Epithelial cell of esophagus (primary cell): ENCODE results near the gene CYP39A1.

Experiments used
- DNase-seq: peaks from one replicate; pipeline ENCODE4 v3.0.0; 2010; ENCODE audit warnings: low read depth
- H3K4me3 ChIP-seq: 2 replicates; pipeline ENCODE4 v1.5.1; 2011; ENCODE audit warnings: mild to moderate bottlenecking, low read length, control low read depth
- TF ChIP-seq, protein P1 (sequence below): IDR thresholded peaks from 2 replicates; pipeline ENCODE4 v1.5.1; 2011; ENCODE audit warnings: low read depth, mild to moderate bottlenecking, low read length, control low read depth, inconsistent platforms; ENCODE audit not compliant: insufficient read depth; ENCODE audit errors: missing control alignments

Gene CYP39A1

DNA sequence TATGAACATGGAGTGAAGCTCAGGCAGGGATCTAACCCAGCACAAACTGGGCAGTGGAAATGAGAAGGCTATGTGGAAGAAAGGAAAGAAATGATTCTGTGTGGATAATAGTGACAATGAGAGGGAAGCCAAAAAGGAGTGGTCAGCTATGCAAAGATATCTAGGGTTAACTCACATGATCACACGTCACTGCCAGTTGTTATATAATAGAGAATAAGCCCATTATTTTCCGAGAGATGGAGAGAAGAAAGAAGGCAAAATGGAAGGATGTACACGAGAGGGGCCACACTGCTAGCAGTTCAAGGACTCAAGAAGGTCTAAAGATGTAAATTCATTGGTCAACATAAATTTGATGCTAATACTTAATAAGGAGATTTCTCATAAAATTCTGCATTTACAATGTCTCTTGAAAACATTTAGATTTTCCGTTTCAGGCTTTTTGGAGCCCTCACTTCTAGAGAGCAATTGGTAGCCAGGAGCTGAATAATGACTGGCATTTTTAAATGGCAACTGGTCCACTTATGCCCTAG, 142.6 kb downstream of the CYP39A1 start:
- no peak overlapping the region for H3K4me3 ChIP-seq
- TF ChIP-seq, protein P1, sequence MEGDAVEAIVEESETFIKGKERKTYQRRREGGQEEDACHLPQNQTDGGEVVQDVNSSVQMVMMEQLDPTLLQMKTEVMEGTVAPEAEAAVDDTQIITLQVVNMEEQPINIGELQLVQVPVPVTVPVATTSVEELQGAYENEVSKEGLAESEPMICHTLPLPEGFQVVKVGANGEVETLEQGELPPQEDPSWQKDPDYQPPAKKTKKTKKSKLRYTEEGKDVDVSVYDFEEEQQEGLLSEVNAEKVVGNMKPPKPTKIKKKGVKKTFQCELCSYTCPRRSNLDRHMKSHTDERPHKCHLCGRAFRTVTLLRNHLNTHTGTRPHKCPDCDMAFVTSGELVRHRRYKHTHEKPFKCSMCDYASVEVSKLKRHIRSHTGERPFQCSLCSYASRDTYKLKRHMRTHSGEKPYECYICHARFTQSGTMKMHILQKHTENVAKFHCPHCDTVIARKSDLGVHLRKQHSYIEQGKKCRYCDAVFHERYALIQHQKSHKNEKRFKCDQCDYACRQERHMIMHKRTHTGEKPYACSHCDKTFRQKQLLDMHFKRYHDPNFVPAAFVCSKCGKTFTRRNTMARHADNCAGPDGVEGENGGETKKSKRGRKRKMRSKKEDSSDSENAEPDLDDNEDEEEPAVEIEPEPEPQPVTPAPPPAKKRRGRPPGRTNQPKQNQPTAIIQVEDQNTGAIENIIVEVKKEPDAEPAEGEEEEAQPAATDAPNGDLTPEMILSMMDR: no peak
- DNase-seq: no peak

DNA sequence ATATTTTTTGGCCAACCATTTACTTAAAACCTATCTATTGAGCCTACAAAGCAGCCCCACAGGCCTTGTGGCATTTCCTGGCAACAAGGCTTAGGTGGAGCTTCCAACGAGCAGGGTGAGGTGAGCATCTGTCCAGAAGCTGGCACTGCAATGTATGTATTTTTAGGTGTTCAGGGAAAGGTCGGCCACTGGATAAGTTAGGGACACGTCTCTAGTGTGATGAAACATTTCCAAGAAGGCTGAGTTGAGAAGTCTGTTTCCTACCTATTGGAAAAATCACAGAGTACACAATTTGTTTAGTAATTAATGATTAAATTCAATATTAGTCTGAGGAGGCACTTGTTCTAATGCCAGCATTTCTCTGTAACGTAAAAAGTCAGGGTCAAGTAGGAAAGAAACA, 143.6 kb downstream of the CYP39A1 start:
- no peak for DNase-seq
- TF ChIP-seq, protein P1: no peak
- H3K4me3 ChIP-seq: no peak overlapping the region

DNA sequence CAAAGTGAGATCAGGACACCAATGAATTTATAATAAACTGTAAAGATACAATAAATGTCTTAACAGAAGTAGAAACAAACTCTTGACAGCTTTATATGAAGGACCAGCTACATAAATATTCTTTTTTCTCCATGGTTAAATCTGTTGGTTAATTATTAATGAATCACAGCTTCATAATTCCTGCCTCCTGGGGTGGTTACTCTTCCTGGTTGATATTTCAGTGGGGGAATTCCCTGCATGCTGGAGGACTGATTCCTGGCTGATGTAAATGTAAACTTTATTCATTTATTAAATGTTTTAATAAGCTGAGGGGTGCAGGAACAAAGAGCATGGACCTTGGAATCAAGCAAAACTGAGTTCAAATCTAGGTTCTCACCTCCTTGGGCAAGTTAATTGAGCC, 145.2 kb downstream of the CYP39A1 start:
- TF ChIP-seq, protein P1: no peak
- DNase-seq: peak; percentile 42

DNA sequence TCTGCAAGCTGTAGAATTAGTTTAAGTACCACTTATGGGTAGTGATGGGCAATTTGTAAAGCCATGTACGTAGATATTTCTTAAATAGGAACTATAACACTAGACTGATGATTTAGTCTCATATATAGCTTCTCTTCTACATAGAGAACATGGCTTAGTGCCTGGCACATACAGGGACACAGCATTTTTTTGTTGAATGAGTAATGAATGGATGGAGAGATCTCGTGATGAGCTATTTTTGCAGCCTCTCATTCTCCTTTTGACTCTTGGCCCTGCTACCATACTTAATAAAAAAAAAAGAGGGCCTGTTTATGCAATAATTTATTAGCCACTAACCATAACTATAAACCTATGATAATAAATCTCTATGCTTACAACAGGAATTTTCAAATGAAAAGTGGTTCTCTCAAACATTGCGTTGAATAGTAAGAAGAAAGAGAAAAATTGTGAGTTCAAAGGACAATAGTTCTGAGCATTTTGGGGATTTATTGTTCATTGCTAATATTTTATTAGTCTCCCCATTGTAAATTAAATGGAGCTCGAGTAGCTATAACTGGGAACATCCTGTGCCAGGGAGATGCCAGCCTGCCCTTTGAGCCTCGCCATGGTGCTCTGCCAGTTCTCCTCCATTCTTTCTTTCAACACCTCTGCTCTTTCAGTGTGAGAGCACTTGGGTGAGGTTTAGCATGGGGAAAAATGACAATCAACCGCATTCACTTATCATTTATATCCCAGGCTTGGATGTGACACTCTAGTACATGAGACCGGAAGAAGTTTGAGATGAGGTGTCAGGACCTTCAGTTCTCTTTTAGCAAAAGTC, 146.7 kb downstream of the CYP39A1 start:
- TF ChIP-seq, protein P1: no peak
- H3K4me3 ChIP-seq: no peak overlapping the region
- no peak for DNase-seq

More for the DNA sequence above, 145.2 kb downstream of the CYP39A1 start:
- no peak overlapping the region for H3K4me3 ChIP-seq

DNA sequence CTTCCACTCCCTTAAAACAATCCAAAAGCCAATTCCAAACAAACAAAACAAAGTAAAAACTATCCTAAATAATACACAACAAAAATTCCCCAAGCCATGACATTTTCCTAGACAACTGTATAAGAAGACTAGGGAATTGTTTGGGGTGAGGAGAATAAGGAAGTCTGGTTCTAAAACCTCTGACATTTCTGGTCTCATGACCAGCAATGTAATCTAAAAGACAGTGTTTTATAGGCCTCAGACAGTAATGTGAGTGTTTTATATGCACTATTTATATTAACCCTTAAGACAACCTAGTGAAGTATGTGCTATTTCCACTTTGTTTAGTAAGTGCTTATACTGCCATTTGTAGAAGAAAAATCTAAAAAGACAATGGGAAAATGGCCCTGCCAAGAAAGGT, 148.4 kb downstream of the CYP39A1 start:
- TF ChIP-seq, protein P1: no peak
- no peak for DNase-seq
- H3K4me3 ChIP-seq: no peak overlapping the region

DNA sequence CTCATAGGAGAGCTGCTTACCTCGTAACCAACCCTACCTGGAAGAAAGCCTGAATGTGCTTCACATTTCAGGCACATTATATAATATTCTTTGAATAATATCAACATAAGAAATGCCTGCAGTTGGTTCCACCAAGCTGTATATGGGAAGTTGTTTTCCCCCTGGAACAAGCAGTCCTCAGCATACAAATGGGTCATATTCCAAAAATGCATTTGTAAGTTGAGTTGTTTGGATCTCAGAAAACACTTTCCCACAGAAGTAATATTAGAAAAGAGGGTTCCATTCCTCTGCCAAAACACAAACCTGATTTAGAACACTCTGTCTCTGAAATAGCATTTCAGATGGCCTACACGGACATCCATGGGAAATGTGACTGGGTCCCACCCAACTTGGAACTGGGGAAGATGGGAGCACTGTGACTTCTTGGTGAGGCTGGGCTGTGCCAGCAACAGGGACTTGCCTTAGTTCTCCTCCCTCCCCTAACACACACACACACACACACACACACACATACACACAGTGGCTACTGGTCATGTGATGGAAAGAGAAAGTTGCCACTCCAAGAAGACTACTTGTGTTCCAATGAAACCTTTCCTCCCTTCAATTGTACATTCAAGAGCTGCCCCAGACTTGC, 150.0 kb downstream of the CYP39A1 start:
- no peak for DNase-seq

More for the DNA sequence above, 150.0 kb downstream of the CYP39A1 start:
- TF ChIP-seq, protein P1: no peak
- no peak overlapping the region for H3K4me3 ChIP-seq
